Fibroblast of villous mesenchyme (primary cell): Measurements from ENCODE around the gene RAB15. TPM values are rescaled to one million over a fixed set of nuclear protein-coding genes. Genes with fewer than 3 reads are reported as not detected.

Experiments used
- DNase-seq: peaks from one replicate; pipeline ENCODE4 v3.0.0-alpha.2; 2010; ENCODE audit warnings: low read depth
- H3K4me3 ChIP-seq: 2 replicates; pipeline ENCODE4 v1.5.1; 2011; ENCODE audit warnings: low read depth, mild to moderate bottlenecking, low read length
- CTCF ChIP-seq: IDR thresholded peaks from 2 replicates; pipeline ENCODE4 v1.5.1; 2012; ENCODE audit warnings: low read depth, mild to moderate bottlenecking, low read length; ENCODE audit not compliant: insufficient read depth
- total RNA-seq: library from RNA; depleted of rRNA; stranded (reverse); fragments of >200 nt; gene quantifications from 2 replicates; pipeline ENCODE4 v1.2.3, GENCODE V29; 2012

RAB15 gene
- 3.5 and 4.2 TPM in 2 replicates for total RNA-seq

DNA sequence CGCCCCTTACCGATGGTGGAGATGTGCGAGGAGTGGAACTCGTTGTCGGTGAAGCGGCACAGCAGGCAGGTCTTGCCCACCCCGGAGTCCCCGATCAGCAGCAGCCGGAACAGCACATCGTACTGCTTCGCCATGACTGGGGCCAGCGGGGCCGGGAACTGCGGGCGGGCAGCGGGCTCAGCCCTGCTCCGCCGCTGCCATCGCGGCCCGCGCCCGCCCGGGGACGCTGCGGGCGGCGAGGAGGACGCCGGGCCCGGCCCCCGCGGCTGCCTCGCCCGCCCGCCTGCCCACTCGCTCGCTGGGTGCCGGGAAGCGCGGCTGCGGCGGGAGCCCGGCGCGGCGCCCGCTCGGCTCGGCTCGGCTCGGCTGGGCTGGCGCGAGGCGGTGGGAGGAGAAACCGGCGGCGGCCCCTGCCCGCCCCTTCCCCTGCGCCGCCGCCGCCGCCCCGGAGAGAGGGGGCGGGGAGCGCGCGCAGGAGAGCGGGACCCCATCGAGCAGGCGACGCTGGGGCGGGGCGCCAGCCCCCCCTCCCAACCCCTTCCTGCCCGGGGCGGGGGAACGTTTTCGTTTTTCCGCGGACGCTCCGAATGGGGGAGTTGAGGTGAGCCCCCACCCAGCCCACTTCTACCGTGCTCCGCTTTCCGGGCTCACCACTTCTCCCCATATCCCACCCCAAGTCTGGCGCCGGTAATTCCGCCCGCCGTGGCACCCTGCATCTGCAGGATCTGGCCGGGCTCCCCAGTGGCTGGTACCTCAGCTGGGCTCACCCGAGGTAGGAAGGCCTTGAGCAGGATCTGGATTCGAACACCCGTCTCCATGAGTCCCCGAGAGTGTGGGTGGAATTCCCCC, at the start of gene RAB15:
TSS of gene RAB15 (minus strand) at position 394 of the 849 bp plus-strand sequence. CDS start at position 134, 260 bp downstream.
- no peak for TF ChIP-seq CTCF
- DNase-seq, result peak; percentile 27
- peak within 1 kb of the TSS; percentile 67 for H3K4me3 ChIP-seq

DNA sequence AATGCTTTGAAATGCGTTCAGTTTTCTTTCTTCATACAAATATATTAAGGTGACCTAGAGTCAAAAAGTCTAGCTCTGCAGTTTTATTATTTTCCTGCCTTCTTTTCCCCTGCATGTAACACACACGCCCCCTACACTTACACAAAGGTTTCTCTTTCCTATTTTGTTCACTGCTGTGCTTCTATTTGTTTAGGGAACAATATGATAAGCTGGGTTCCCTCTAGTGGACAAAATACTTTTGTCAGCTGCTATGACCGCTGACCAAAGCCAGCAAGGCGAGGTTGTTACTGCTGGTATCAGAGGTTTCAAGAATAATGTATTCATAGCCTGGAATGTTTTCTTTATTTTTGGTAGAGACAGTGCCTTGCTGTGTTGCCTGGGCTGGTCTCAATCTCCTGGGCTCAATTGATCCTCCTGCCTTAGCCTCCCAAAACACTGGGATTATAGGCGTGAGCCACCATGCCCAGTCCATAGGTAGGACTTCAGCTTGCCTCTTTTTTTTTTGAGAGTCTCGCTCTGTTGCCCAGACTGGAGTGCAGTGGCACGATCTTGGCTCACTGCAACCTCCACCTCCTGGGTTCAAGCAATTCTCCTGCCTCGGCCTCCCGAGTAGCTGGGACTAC, 47.9 kb upstream of the RAB15 start:
- DNase-seq, result peak; percentile 78
- H3K4me3 ChIP-seq, result no peak overlapping the region
- peak; percentile 74 for TF ChIP-seq CTCF

GRCh38 chr14:65016471-65016870, 44.3 kb upstream of the RAB15 start:
- TF ChIP-seq CTCF, result no peak
- no peak for DNase-seq
- no peak overlapping the region for H3K4me3 ChIP-seq

DNA sequence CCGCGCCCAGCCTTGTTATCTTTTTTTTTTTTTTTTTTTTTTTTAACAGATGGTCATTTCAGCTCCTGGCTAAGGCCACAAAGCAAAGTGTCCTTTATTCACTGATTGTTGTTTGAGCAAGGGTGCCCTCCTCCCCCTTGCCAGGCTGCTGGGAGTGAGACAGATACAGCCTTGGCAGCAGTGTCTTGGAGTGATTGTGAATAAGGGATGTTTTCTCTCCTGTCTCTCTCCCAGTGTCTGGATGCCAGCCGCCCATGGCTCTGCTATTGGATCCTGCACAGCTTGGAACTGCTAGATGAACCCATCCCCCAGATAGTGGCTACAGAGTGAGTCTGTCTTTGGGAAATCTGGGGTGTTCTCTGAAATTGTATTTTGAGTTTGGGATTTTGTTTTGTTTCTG, 43.3 kb upstream of the RAB15 start:
- no peak for TF ChIP-seq CTCF
- no peak for DNase-seq
- H3K4me3 ChIP-seq, result no peak overlapping the region

GRCh38 chr14:65012353-65012752, 40.2 kb upstream of the RAB15 start:
- H3K4me3 ChIP-seq, result no peak overlapping the region
- DNase-seq, result no peak
- no peak for TF ChIP-seq CTCF

GRCh38 chr14:65011538-65011937, 39.4 kb upstream of the RAB15 start:
- no peak for TF ChIP-seq CTCF
- no peak overlapping the region for H3K4me3 ChIP-seq
- no peak for DNase-seq
